Thyroid gland (tissue), 4 donors: ENCODE data around the gene NAA20.
A peak's percentile ranks its signal among the peaks of the same experiment; 100 is the strongest.

ENCODE experiments used
- POLR2A ChIP-seq, 2 donors: fragments of 450-650 bp; IDR thresholded peaks; one replicate each; pipeline ENCODE4 v1.6.1; 2017; ENCODE audit warnings: antibody characterized with exemption in 2 of 2, mild to moderate bottlenecking in 2 of 2, moderate library complexity in 1 of 2
- TF ChIP-seq, protein P1 (sequence below), 6 experiments: fragments of 200-600 bp in 3 of 6; fragments of 450-650 bp in 3 of 6; sonication (generic) in 3 of 6; IDR thresholded peaks; one replicate each; pipeline ENCODE4 v1.5.1; 2016 to 2019; ENCODE audit warnings: antibody characterized with exemption in 6 of 6, mild to moderate bottlenecking in 2 of 6, inconsistent platforms in 1 of 6, moderate library complexity in 1 of 6

DNA sequence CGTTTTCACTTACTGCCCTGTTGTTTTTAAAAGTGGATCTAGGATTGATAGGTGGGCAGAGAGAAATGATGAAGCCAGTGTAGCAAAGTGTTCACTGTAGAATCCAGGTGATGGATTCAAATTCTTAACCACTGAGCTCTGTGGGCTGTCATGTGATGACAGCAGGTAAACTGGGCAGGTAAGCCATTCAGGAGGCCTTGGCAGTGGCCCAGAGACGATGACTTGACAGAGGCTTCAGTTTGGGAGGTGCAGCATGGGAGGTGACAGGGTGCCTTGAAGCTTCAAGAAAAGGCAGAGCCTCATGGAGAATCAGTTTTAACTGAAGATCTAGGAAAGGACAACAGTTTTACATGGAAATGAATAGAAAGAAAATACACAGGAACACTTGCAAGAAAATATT lies 2.0 kb downstream of the NAA20 start:
- TF ChIP-seq, protein P1, sequence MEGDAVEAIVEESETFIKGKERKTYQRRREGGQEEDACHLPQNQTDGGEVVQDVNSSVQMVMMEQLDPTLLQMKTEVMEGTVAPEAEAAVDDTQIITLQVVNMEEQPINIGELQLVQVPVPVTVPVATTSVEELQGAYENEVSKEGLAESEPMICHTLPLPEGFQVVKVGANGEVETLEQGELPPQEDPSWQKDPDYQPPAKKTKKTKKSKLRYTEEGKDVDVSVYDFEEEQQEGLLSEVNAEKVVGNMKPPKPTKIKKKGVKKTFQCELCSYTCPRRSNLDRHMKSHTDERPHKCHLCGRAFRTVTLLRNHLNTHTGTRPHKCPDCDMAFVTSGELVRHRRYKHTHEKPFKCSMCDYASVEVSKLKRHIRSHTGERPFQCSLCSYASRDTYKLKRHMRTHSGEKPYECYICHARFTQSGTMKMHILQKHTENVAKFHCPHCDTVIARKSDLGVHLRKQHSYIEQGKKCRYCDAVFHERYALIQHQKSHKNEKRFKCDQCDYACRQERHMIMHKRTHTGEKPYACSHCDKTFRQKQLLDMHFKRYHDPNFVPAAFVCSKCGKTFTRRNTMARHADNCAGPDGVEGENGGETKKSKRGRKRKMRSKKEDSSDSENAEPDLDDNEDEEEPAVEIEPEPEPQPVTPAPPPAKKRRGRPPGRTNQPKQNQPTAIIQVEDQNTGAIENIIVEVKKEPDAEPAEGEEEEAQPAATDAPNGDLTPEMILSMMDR (IDR thresholded peaks at IDR 0.05): no peak
- TF ChIP-seq POLR2A (IDR thresholded peaks at IDR 0.05): peak in 1 of 2 donors; percentile 10
